Measurements from ENCODE around the gene ANK3.

ANK3 gene

GRCh38 chr10:60206735-60207134 lies 182.9 kb downstream of the ANK3 start:
- TF ChIP-seq POLR2AphosphoS5 (IDR thresholded peaks at IDR 0.05; ENCODE audit: low read depth, low read length) (no peak), TAF1 (IDR thresholded peaks at IDR 0.05; ENCODE audit: borderline replicate concordance, insufficient read depth, low read length) (no peak), FOXP2 (optimal IDR thresholded peaks at IDR 0.05; ENCODE audit: borderline replicate concordance, extremely low read depth, extremely low read length, insufficient read depth) (no peak), REST (IDR thresholded peaks at IDR 0.05; ENCODE audit: insufficient read depth in 1 of 2, low read depth in 2 of 2, low read length in 2 of 2) (no peak), SIN3A (IDR thresholded peaks at IDR 0.05; ENCODE audit: borderline replicate concordance, insufficient read depth, low read length) (no peak)

- TF ChIP-seq REST (IDR thresholded peaks at IDR 0.05; ENCODE audit: insufficient read depth in 1 of 2, low read depth in 2 of 2, low read length in 2 of 2) (no peak), FOXP2 (optimal IDR thresholded peaks at IDR 0.05; ENCODE audit: borderline replicate concordance, extremely low read depth, extremely low read length, insufficient read depth) (no peak), POLR2AphosphoS5 (IDR thresholded peaks at IDR 0.05; ENCODE audit: low read depth, low read length) (no peak), TAF1 (IDR thresholded peaks at IDR 0.05; ENCODE audit: borderline replicate concordance, insufficient read depth, low read length) (no peak)
These were observed 183.9 kb downstream of the ANK3 start for GRCh38 chr10:60205741-60206140.

GRCh38 chr10:60203993-60204618 lies 185.6 kb downstream of the ANK3 start:
- TF ChIP-seq REST (IDR thresholded peaks at IDR 0.05; ENCODE audit: insufficient read depth in 1 of 2, low read depth in 2 of 2, low read length in 2 of 2) (no peak), SIN3A (IDR thresholded peaks at IDR 0.05; ENCODE audit: borderline replicate concordance, insufficient read depth, low read length) (no peak), TAF1 (IDR thresholded peaks at IDR 0.05; ENCODE audit: borderline replicate concordance, insufficient read depth, low read length) (no peak), POLR2AphosphoS5 (IDR thresholded peaks at IDR 0.05; ENCODE audit: low read depth, low read length) (no peak), FOXP2 (optimal IDR thresholded peaks at IDR 0.05; ENCODE audit: borderline replicate concordance, extremely low read depth, extremely low read length, insufficient read depth) (no peak)

- TF ChIP-seq SIN3A (IDR thresholded peaks at IDR 0.05; ENCODE audit: borderline replicate concordance, insufficient read depth, low read length) = no peak
- no peak for TF ChIP-seq FOXP2 (optimal IDR thresholded peaks at IDR 0.05; ENCODE audit: borderline replicate concordance, extremely low read depth, extremely low read length, insufficient read depth)
- no peak for TF ChIP-seq REST (IDR thresholded peaks at IDR 0.05; ENCODE audit: insufficient read depth in 1 of 2, low read depth in 2 of 2, low read length in 2 of 2)
- TF ChIP-seq TAF1 (IDR thresholded peaks at IDR 0.05; ENCODE audit: borderline replicate concordance, insufficient read depth, low read length) = no peak
These were observed 189.0 kb downstream of the ANK3 start for GRCh38 chr10:60200682-60201053.
